Loucy (cell line): Measurements from ENCODE around the gene CRB3.

Source experiments
- H2AFZ ChIP-seq: fragments of 200-600 bp; sonication (generic); 2 replicates; pipeline ENCODE4 v1.6.0; 2016; ENCODE audit warnings: antibody characterized with exemption, mild to moderate bottlenecking, low read length, moderate library complexity
- H3F3A ChIP-seq: fragments of 200-600 bp; 2 replicates; pipeline ENCODE4 v1.6.0; 2016; ENCODE audit warnings: antibody characterized with exemption, low read depth, mild to moderate bottlenecking
- H3K27me3 ChIP-seq: fragments of 200-600 bp; sonication (generic); 2 replicates; pipeline ENCODE4 v1.6.1; 2014; ENCODE audit warnings: low read length, mild to moderate bottlenecking; ENCODE audit not compliant: insufficient read depth, poor library complexity, severe bottlenecking
- H3K36me3 ChIP-seq: fragments of 200-600 bp; sonication (generic); 2 replicates; pipeline ENCODE4 v1.6.1; 2016; ENCODE audit warnings: low read length; ENCODE audit not compliant: insufficient read depth
- H3K4me1 ChIP-seq: fragments of 200-600 bp; sonication (generic); 2 replicates; pipeline ENCODE4 v1.5.1; 2014; ENCODE audit warnings: low read length, mild to moderate bottlenecking; ENCODE audit not compliant: insufficient read depth, poor library complexity, severe bottlenecking
- H3K4me2 ChIP-seq: fragments of 200-600 bp; sonication (generic); 2 replicates; pipeline ENCODE4 v1.6.0; 2014; ENCODE audit warnings: antibody characterized with exemption, low read length, low read depth, mild to moderate bottlenecking; ENCODE audit not compliant: poor library complexity, severe bottlenecking
- H3K4me3 ChIP-seq: fragments of 200-600 bp; sonication (generic); 2 replicates; pipeline ENCODE4 v1.5.1; 2014; ENCODE audit warnings: low read length, mild to moderate bottlenecking, mixed read lengths; ENCODE audit not compliant: poor library complexity, severe bottlenecking
- H3K79me2 ChIP-seq: fragments of 200-600 bp; sonication (generic); 2 replicates; pipeline ENCODE4 v1.6.1; 2014; ENCODE audit warnings: low read length; ENCODE audit not compliant: insufficient read depth
- H3K9ac ChIP-seq: fragments of 200-600 bp; sonication (generic); 2 replicates; pipeline ENCODE4 v1.6.0; 2014; ENCODE audit warnings: mild to moderate bottlenecking, low read depth, low read length, moderate library complexity; ENCODE audit not compliant: poor library complexity, severe bottlenecking
- H3K9me2 ChIP-seq: fragments of 200-600 bp; sonication (generic); replicated peaks from 2 replicates; pipeline ENCODE4 v1.6.1; 2016; ENCODE audit warnings: low read depth, low read length, mixed read lengths
- H3K9me3 ChIP-seq: fragments of 200-600 bp; sonication (generic); 2 replicates; pipeline ENCODE4 v1.6.1; 2014; ENCODE audit warnings: mild to moderate bottlenecking, antibody characterized with exemption, low read length, low read depth; ENCODE audit not compliant: insufficient read depth
- H4K20me1 ChIP-seq: fragments of 200-600 bp; sonication (generic); 2 replicates; pipeline ENCODE4 v1.6.0; 2014; ENCODE audit warnings: antibody characterized with exemption, low read length, mild to moderate bottlenecking; ENCODE audit not compliant: insufficient read depth, poor library complexity, severe bottlenecking
- CTCF ChIP-seq: fragments of 200-600 bp; sonication (generic); conservative IDR thresholded peaks from 2 replicates; pipeline ENCODE4 v1.5.1; 2014; ENCODE audit warnings: mild to moderate bottlenecking, antibody characterized with exemption, low read length
- EZH2phosphoT487 ChIP-seq: fragments of 200-600 bp; IDR thresholded peaks from 2 replicates; pipeline ENCODE4 v1.6.1; 2018; ENCODE audit warnings: antibody characterized with exemption, mild to moderate bottlenecking, moderate library complexity, borderline replicate concordance

CRB3 gene

GRCh38 chr19:6443986-6444385 lies 20.1 kb upstream of the CRB3 start:
- Histone ChIP-seq H3K9ac (no peak overlapping the region), H3K9me2 (no peaks in the 10 kb centered on the region), H3K36me3 (no peaks in the 10 kb centered on the region), H3K27me3 (no peaks in the 10 kb centered on the region), H3K9me3 (no peaks in the 10 kb centered on the region), H3F3A (no peaks in the 10 kb centered on the region), H3K4me1 (no peaks in the 10 kb centered on the region), H3K4me2 (no peak overlapping the region), H4K20me1 (no peaks in the 10 kb centered on the region), H3K79me2 (no peaks in the 10 kb centered on the region), H3K4me3 (no peak overlapping the region), H2AFZ (no peak overlapping the region)
- TF ChIP-seq CTCF (no peak), EZH2phosphoT487 (no peak)

- no peak overlapping the region for H3K4me3 ChIP-seq
- no peak overlapping the region for H3K4me2 ChIP-seq
Measured at GRCh38 chr19:6446452-6446851, 17.6 kb upstream of the CRB3 start.

DNA sequence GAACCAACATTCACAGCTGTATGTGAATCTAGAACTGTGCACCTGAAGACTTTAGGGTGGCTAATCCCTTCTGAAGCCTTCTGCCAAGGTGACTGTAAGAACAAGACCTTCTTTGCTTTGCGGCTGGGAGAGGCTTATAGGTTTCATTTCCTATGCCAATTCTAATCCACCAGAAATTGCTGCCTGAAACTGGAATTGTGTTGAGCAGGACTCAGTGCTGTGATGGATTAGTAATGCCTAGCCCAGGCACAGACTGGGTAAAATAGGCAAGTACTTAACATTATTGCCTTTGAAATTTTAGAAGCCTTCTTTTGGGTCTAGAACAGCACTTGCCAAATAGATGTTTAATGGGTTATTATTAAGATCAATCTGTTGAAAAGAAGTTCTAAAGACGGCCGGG lies 16.0 kb upstream of the CRB3 start:
- H3F3A ChIP-seq, result no peaks in the 10 kb centered on the region
- H3K4me1 ChIP-seq, result no peaks in the 10 kb centered on the region
- H3K27me3 ChIP-seq, result no peaks in the 10 kb centered on the region
- H3K4me2 ChIP-seq, result no peak overlapping the region
- no peaks in the 10 kb centered on the region for H4K20me1 ChIP-seq
- no peaks in the 10 kb centered on the region for H3K79me2 ChIP-seq
- no peak overlapping the region for H3K9ac ChIP-seq
- H3K9me2 ChIP-seq, result no peaks in the 10 kb centered on the region
- H3K4me3 ChIP-seq, result no peak overlapping the region
- no peak overlapping the region for H2AFZ ChIP-seq
- no peaks in the 10 kb centered on the region for H3K9me3 ChIP-seq
- H3K36me3 ChIP-seq, result no peaks in the 10 kb centered on the region
- TF ChIP-seq CTCF (no peak), EZH2phosphoT487 (no peak)

More at GRCh38 chr19:6446452-6446851, 17.6 kb upstream of the CRB3 start:
- Histone ChIP-seq H3K4me1 (no peaks in the 10 kb centered on the region), H3K9me3 (no peaks in the 10 kb centered on the region), H2AFZ (no peak overlapping the region), H3F3A (no peaks in the 10 kb centered on the region), H4K20me1 (no peaks in the 10 kb centered on the region), H3K27me3 (no peaks in the 10 kb centered on the region), H3K9me2 (no peaks in the 10 kb centered on the region), H3K79me2 (no peaks in the 10 kb centered on the region), H3K36me3 (no peaks in the 10 kb centered on the region), H3K9ac (no peak overlapping the region)
- TF ChIP-seq EZH2phosphoT487 (no peak), CTCF (no peak)
